OCI-LY7 (cell line): ENCODE data around the gene SCUBE3. TPM values are rescaled to one million over a fixed set of nuclear protein-coding genes. Genes with fewer than 3 reads are reported as not detected.

Experiments
- BruUV-seq: library from RNA; stranded (reverse); fragments of 400-500 nt; replicated peaks from 2 replicates; lab custom pipeline; 2021; lab: Mats Ljungman, UMichigan
- CTCF ChIA-PET: fragments of 300-600 bp; sonication (Branson Sonifier 250); formaldehyde crosslinking; loops from one replicate; lab custom pipeline; 2022; ENCODE audit warnings: antibody characterized with exemption; ENCODE audit not compliant: unreplicated experiment; lab: Charles Lee
- POLR2A ChIA-PET: fragments of 300-600 bp; sonication (Branson Sonifier 250); formaldehyde crosslinking; loops from one replicate; lab custom pipeline; 2022; ENCODE audit warnings: antibody characterized with exemption; lab: Charles Lee
- DNase-seq: peaks from one replicate; pipeline ENCODE4 v3.0.0-alpha.2; 2015; ENCODE audit warnings: low spot score
- H2AFZ ChIP-seq: fragments of 200-600 bp; sonication (generic), shearing (Covaris generic); 2 replicates; pipeline ENCODE4 v1.6.1; 2014; ENCODE audit warnings: mild to moderate bottlenecking, antibody characterized with exemption, low read length, moderate library complexity
- H3K27ac ChIP-seq: fragments of 200-600 bp; sonication (generic); 2 replicates; pipeline ENCODE4 v1.5.1; 2014; ENCODE audit warnings: mixed run types, low read depth, mild to moderate bottlenecking, moderate library complexity, low read length, inconsistent platforms; ENCODE audit not compliant: poor library complexity, severe bottlenecking
- H3K36me3 ChIP-seq: fragments of 200-600 bp; sonication (generic); 2 replicates; pipeline ENCODE4 v1.6.1; 2014; ENCODE audit warnings: mild to moderate bottlenecking, antibody characterized with exemption, low read length, moderate library complexity, mixed read lengths; ENCODE audit not compliant: insufficient read depth
- H3K4me1 ChIP-seq: fragments of 200-600 bp; sonication (generic); 2 replicates; pipeline ENCODE4 v1.5.1; 2014; ENCODE audit warnings: mild to moderate bottlenecking, low read length; ENCODE audit not compliant: insufficient read depth, poor library complexity, severe bottlenecking
- H3K4me2 ChIP-seq: fragments of 200-600 bp; sonication (generic); 2 replicates; pipeline ENCODE4 v1.6.1; 2014; ENCODE audit warnings: mild to moderate bottlenecking, low read length
- H3K4me3 ChIP-seq: fragments of 200-600 bp; sonication (generic); 2 replicates; pipeline ENCODE4 v1.5.1; 2014; ENCODE audit warnings: mild to moderate bottlenecking, low read depth, low read length; ENCODE audit not compliant: poor library complexity, severe bottlenecking
- H3K79me2 ChIP-seq: fragments of 200-600 bp; sonication (generic); 2 replicates; pipeline ENCODE4 v1.6.1; 2016; ENCODE audit warnings: low read depth, mild to moderate bottlenecking, low read length, moderate library complexity, mixed read lengths; ENCODE audit not compliant: insufficient read depth
- H3K9me2 ChIP-seq: fragments of 200-600 bp; sonication (generic); 2 replicates; pipeline ENCODE4 v1.6.1; 2016; ENCODE audit warnings: mild to moderate bottlenecking, low read length, mixed read lengths; ENCODE audit not compliant: insufficient read depth
- H3K9me3 ChIP-seq: fragments of 200-600 bp; sonication (generic); 2 replicates; pipeline ENCODE4 v1.6.1; 2014; ENCODE audit warnings: mild to moderate bottlenecking, mixed run types, low read length, mixed read lengths
- H4K20me1 ChIP-seq: fragments of 200-600 bp; sonication (generic); 2 replicates; pipeline ENCODE4 v1.6.1; 2014; ENCODE audit warnings: mild to moderate bottlenecking, antibody characterized with exemption, low read length, moderate library complexity, mixed read lengths; ENCODE audit not compliant: insufficient read depth
- EZH2phosphoT487 ChIP-seq: fragments of 200-600 bp; sonication (generic); IDR thresholded peaks from 2 replicates; pipeline ENCODE4 v1.6.1; 2018; ENCODE audit warnings: low read depth, borderline replicate concordance, mild to moderate bottlenecking, mixed run types, antibody characterized with exemption, low read length, moderate library complexity, mixed read lengths
- intact Hi-C: fragments of 100-400 bp; cut with micrococcal nuclease; formaldehyde crosslinking; loops from one replicate; pipeline ENCODE4 v1.10.0; 2022; ENCODE audit not compliant: unreplicated experiment
- total RNA-seq, 2 experiments: library from RNA; depleted of rRNA in 1 of 2; stranded (reverse); fragments of >200 nt in 1 of 2; shearing (Covaris generic) in 1 of 2; gene quantifications; 2 replicates each; pipeline ENCODE4 v1.2.3, GENCODE V29; 2014 to 2022
- TF ChIP-seq, protein P1 (sequence below): fragments of 200-600 bp; sonication (generic); conservative IDR thresholded peaks from 2 replicates; pipeline ENCODE4 v1.5.1; 2014; ENCODE audit warnings: mild to moderate bottlenecking, antibody characterized with exemption, low read length, moderate library complexity, mixed read lengths

SCUBE3 gene
- total RNA-seq, 2 experiments from 2014 or later, result not detected

GRCh38 chr6:35244551-35244950, 30.8 kb downstream of the SCUBE3 start:
- intact Hi-C loops, result loop anchor here (5.0 kb wide), 2 partner anchors 37 to 257 kb away; no protein-coding TSS in a partner anchor
- Histone ChIP-seq H3K4me2 (no peak overlapping the region), H3K27ac (no peak overlapping the region)

DNA sequence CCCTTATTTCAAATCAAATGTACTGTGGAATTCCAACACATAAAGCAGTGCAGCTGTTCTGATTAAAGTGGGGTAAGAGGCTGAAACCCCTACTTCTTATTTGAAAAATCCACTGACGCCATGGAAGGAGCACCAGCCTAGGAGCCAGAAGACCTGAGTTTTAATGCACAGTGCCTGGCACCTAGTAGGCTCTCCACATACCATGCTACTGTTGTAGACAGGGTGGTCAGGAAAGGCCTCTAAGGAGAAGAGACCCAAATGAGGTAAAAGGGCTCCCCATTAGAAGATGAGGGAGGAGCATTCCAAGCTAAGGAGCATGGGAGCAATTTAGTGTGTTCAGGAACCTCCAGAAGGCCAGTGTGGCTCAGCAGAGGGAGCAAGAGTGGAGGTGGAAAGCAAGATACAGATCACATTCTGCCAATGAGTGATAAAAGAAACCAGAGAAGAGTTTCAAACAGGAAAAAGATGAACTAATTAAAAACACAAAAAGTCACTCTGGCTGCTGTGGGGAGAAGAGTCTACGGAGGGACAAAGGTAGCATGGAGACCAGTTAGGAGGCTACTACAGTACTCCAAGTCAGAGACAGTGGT, 34.0 kb downstream of the SCUBE3 start:
- ChIA-PET CTCF (no interaction called here), POLR2A (interaction anchor here (0.6 kb wide), 1 partner anchor 439 kb away, joined by 3 read pairs; no protein-coding TSS in a partner anchor)
- Histone ChIP-seq H3K4me1 (peaks cover 9% of the 10 kb centered on the region), H3K36me3 (no peaks in the 10 kb centered on the region), H3K9me3 (no peaks in the 10 kb centered on the region), H3K4me3 (no peak overlapping the region), H3K79me2 (no peaks in the 10 kb centered on the region), H3K4me2 (no peak overlapping the region; the same call in 1 of the 2 replicates), H3K27ac (no peak overlapping the region), H4K20me1 (no peaks in the 10 kb centered on the region), H3K9me2 (no peaks in the 10 kb centered on the region), H2AFZ (no peak overlapping the region)
- no peak for DNase-seq
- intact Hi-C loops, result no loop called here
- TF ChIP-seq EZH2phosphoT487, result no peak
- TF ChIP-seq, protein P1, sequence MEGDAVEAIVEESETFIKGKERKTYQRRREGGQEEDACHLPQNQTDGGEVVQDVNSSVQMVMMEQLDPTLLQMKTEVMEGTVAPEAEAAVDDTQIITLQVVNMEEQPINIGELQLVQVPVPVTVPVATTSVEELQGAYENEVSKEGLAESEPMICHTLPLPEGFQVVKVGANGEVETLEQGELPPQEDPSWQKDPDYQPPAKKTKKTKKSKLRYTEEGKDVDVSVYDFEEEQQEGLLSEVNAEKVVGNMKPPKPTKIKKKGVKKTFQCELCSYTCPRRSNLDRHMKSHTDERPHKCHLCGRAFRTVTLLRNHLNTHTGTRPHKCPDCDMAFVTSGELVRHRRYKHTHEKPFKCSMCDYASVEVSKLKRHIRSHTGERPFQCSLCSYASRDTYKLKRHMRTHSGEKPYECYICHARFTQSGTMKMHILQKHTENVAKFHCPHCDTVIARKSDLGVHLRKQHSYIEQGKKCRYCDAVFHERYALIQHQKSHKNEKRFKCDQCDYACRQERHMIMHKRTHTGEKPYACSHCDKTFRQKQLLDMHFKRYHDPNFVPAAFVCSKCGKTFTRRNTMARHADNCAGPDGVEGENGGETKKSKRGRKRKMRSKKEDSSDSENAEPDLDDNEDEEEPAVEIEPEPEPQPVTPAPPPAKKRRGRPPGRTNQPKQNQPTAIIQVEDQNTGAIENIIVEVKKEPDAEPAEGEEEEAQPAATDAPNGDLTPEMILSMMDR, result no peak
- no TSS peak for BruUV-seq

More at GRCh38 chr6:35244551-35244950, 30.8 kb downstream of the SCUBE3 start:
- Histone ChIP-seq H3K4me3 (no peak overlapping the region), H3K9me2 (no peaks in the 10 kb centered on the region), H3K79me2 (no peaks in the 10 kb centered on the region), H3K9me3 (no peaks in the 10 kb centered on the region), H3K36me3 (no peaks in the 10 kb centered on the region), H2AFZ (no peak overlapping the region), H3K4me1 (peaks cover 9% of the 10 kb centered on the region), H4K20me1 (peaks cover 6% of the 10 kb centered on the region; the same call in 1 of the 2 replicates)
- no peak for DNase-seq
- ChIA-PET CTCF (no interaction called here), POLR2A (no interaction called here)
- TF ChIP-seq, protein P1, result no peak
- TF ChIP-seq EZH2phosphoT487, result no peak
- BruUV-seq, result no TSS peak

DNA sequence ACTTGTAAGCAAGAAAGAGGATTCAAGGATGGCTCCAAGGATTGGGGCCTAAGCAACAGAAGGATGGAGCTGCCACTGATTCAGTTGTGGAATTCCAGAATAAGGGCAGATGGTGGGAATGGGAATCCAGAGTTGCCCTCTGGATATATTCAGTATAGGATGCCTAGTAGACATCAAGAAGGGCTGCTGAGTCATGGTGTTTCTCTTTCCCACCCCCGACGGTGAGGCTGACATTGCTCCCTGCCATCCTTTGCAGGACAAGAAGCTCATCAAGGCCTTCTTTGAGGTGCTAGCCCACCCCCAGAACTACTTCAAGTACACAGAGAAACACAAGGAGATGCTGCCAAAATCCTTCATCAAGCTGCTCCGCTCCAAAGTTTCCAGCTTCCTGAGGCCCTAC, 34.5 kb downstream of the SCUBE3 start:
- H2AFZ ChIP-seq, result no peak overlapping the region
- H3K4me3 ChIP-seq, result no peak overlapping the region
- no peak overlapping the region for H3K4me2 ChIP-seq
- H3K4me1 ChIP-seq, result peaks cover 9% of the 10 kb centered on the region
- H3K9me2 ChIP-seq, result no peaks in the 10 kb centered on the region
- H4K20me1 ChIP-seq, result no peaks in the 10 kb centered on the region
- no peak overlapping the region for H3K27ac ChIP-seq
- H3K36me3 ChIP-seq, result no peaks in the 10 kb centered on the region
- intact Hi-C loops, result no loop called here
- DNase-seq, result no peak
- POLR2A ChIA-PET, result interaction anchor here (0.6 kb wide), 1 partner anchor 438 kb away, joined by 3 read pairs; no protein-coding TSS in a partner anchor
- CTCF ChIA-PET, result no interaction called here
- TF ChIP-seq, protein P1, result no peak
- TF ChIP-seq EZH2phosphoT487, result no peak
- H3K79me2 ChIP-seq, result no peaks in the 10 kb centered on the region
- no peaks in the 10 kb centered on the region for H3K9me3 ChIP-seq
- no TSS peak for BruUV-seq
